Adrenal gland (tissue), 12 donors: Measurements from ENCODE around the gene IQCM. TPM values are rescaled to one million over a fixed set of nuclear protein-coding genes. Genes with fewer than 3 reads are reported as not detected.

ENCODE experiments used
- DNase-seq, 7 donors: peaks; one replicate each; pipeline ENCODE4 v3.0.0-alpha.2; 2019 to 2020
- H3K27ac ChIP-seq, 5 donors: fragments of 200-600 bp; sonication (generic) in 4 of 5; 1 replicate in 3 of 5; 2 replicates in 2 of 5; pipeline versions ENCODE4 v1.5.1 to v1.8.0; 2016 to 2020; ENCODE audit warnings: mild to moderate bottlenecking in 1 of 5
- H3K27me3 ChIP-seq: fragments of 200-600 bp; 2 replicates; pipeline ENCODE4 v1.8.0; 2021
- H3K36me3 ChIP-seq, 2 donors: fragments of 200-600 bp; replicated peaks in 1 of 2; 1 replicate in 1 of 2; 2 replicates in 1 of 2; pipeline versions ENCODE4 v1.5.1 to v1.8.0; 2018 to 2022
- H3K4me1 ChIP-seq, 2 donors: fragments of 200-600 bp; replicated peaks in 1 of 2; 1 replicate in 1 of 2; 2 replicates in 1 of 2; pipeline versions ENCODE4 v1.5.1 to v1.8.0; 2018 to 2021
- H3K4me3 ChIP-seq, 4 donors: fragments of 200-600 bp; sonication (generic) in 3 of 4; one replicate each; pipeline ENCODE4 v1.5.1; 2016 to 2018
- H3K9me3 ChIP-seq, 3 donors: fragments of 200-600 bp; sonication (generic) in 1 of 3; replicated peaks in 1 of 3; 1 replicate in 2 of 3; 2 replicates in 1 of 3; pipeline versions ENCODE4 v1.5.1 to v1.8.0; 2016 to 2021
- CTCF ChIP-seq, 6 experiments: fragments of 450-650 bp in 4 of 6; fragments of 200-600 bp in 2 of 6; sonication (generic) in 1 of 6; IDR thresholded peaks; 1 replicate in 5 of 6; 2 replicates in 1 of 6; pipeline versions ENCODE4 v1.5.1 to v1.8.0; 2016 to 2021; ENCODE audit warnings: antibody characterized with exemption in 6 of 6, mild to moderate bottlenecking in 2 of 6, moderate library complexity in 1 of 6
- POLR2A ChIP-seq, 2 donors: fragments of 450-650 bp; IDR thresholded peaks; one replicate each; pipeline ENCODE4 v1.6.1; 2017; ENCODE audit warnings: antibody characterized with exemption in 2 of 2, mild to moderate bottlenecking in 2 of 2, moderate library complexity in 1 of 2
- WGBS, 4 donors: extraction: QIAGEN DNeasy Blood & Tissue Kit in 2 of 4; methylation state at CpG; one replicate each; pipeline versions ENCODE4 v1.1.5 to v1.1.7; 2013 to 2017; 5-methylcytosine and 5-hydroxymethylcytosine counted together
- intact Hi-C, 2 donors: fragments of 100-400 bp; cut with DNase I; formaldehyde crosslinking; loops; one replicate each; pipeline versions ENCODE4 v1.14.1 to v1.15.0; 2022 to 2023
- polyA plus RNA-seq, 3 donors: library from polyadenylated mRNA; stranded (reverse); fragments of 200-250 nt in 2 of 3; fragments of 350-450 nt in 1 of 3; fragmentation: Illumina TruSeq in 1 of 3; extraction: RNeasy Lipid Tissue Mini Kit (QIAGEN cat#74804) in 1 of 3; gene quantifications; one replicate each; pipeline ENCODE4 v1.2.3, GENCODE V29; 2013 to 2014
- total RNA-seq, 9 donors: library from RNA; depleted of rRNA in 4 of 9; stranded (reverse); fragments of >200 nt in 4 of 9; fragments of 120-200 nt in 1 of 9; fragmentation: NEBNext Ultra II Directional in 1 of 9; extraction: Animal tissue kit (Norgen Biotek cat#: 25700) in 1 of 9; gene quantifications; one replicate each; pipeline versions ENCODE4 v1.1.0 to v1.2.4, GENCODE V29; 2013 to 2023
- donor health status: healthy with polysubstance abuse.
- donor health status: Bipolar disorder and iron deficiency.
- donor health status: DM: yes; HTN: yes; CAD: no.
- donor health status: DM: no; HTN: no; CAD: no.
- donor health status: DM: no; HTN: no; CAD: no.
- donor health status: DM: yes; HTN: yes; CAD: no.

The IQCM gene
- total and polyA plus RNA-seq, 12 donors, result not detected

DNA sequence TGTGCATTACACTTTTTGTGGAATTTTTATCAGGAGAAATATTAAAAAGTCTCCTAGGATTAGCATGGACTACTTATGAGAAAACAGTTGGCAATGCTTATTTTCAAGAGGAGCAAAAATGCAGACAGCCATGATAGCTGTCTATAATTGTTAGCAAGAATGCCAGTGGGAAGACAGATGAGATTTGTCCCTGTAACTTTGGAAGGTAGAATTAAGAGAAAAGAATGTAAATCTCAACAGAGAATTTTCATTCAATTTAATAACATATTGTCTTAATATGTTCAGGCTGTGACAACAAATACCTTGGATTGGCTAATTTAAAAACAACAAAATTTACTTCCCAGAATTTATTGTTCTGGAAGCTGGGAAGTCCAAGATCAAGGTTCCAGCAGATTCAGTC is 349.2 kb downstream of the IQCM start:
- Histone ChIP-seq H3K4me3 (no peak overlapping the region), H3K4me1 (no peaks in the 10 kb centered on the region), H3K27ac (no peak overlapping the region), H3K27me3 (no peaks in the 10 kb centered on the region), H3K9me3 (no peaks in the 10 kb centered on the region), H3K36me3 (no peaks in the 10 kb centered on the region)
- no peak for DNase-seq
- intact Hi-C loops, result no loop called here
- TF ChIP-seq POLR2A (IDR thresholded peaks at IDR 0.05), result no peak
- no peak for TF ChIP-seq CTCF (IDR thresholded peaks at IDR 0.05)

DNA sequence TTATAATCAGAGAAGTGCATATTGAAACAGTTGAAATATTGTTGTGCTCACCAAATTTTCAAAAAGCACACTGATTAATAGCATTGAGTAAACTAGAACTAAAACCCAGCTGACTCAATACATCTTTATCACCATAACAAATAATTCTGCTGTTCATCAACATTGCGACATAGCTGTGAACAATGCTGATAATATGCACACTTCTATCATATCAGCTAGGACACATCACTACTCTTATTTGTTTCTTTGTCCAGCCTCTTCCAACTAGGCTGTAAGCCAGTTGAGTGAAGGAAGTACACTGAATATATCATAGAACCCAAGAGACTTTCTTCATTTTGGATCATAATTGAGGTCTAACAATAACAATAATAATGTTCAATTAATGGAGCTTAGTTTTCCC is 349.7 kb downstream of the IQCM start:
- TF ChIP-seq CTCF (IDR thresholded peaks at IDR 0.05) (no peak), POLR2A (IDR thresholded peaks at IDR 0.05) (no peak)
- H3K27ac ChIP-seq, result no peak overlapping the region
- no peaks in the 10 kb centered on the region for H3K9me3 ChIP-seq
- WGBS, 4 donors, result 55 to 80% (median 57%) methylated on average over 1 of the region's 1 CpG
- H3K27me3 ChIP-seq, result no peaks in the 10 kb centered on the region
- H3K4me1 ChIP-seq, result no peaks in the 10 kb centered on the region
- DNase-seq, result no peak
- no peak overlapping the region for H3K4me3 ChIP-seq
- intact Hi-C loops, result no loop called here
- H3K36me3 ChIP-seq, result no peaks in the 10 kb centered on the region

DNA sequence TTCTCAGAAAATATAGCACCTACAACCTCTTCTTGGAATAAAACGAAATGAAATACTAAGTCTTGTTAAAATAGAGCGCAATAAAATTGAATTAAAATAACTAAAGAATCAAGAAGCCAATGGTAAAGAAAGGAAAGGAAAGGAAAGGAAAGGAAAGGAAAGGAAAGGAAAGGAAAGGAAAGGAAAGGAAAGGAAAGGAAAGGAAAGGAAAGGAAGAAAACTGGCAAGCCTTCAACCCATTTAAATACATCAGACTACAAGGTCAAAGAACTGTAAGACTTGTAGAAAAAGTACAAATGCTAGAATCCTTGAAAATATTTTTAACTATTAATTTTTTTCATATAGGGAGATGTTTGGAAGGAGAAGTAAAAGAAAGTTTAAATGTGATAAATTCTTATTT is 372.1 kb downstream of the IQCM start:
- H3K9me3 ChIP-seq, result no peaks in the 10 kb centered on the region
- TF ChIP-seq CTCF (IDR thresholded peaks at IDR 0.05) (no peak), POLR2A (IDR thresholded peaks at IDR 0.05) (no peak)
- no peak overlapping the region for H3K27ac ChIP-seq
- H3K4me3 ChIP-seq, result no peak overlapping the region
- 83 to 88% (median 86%) methylated on average over 2 of the region's 2 CpGs for WGBS, 4 donors
- H3K36me3 ChIP-seq, result no peaks in the 10 kb centered on the region
- H3K27me3 ChIP-seq, result no peaks in the 10 kb centered on the region
- DNase-seq, result no peak
- no peaks in the 10 kb centered on the region for H3K4me1 ChIP-seq
- intact Hi-C loops, result no loop called here

DNA sequence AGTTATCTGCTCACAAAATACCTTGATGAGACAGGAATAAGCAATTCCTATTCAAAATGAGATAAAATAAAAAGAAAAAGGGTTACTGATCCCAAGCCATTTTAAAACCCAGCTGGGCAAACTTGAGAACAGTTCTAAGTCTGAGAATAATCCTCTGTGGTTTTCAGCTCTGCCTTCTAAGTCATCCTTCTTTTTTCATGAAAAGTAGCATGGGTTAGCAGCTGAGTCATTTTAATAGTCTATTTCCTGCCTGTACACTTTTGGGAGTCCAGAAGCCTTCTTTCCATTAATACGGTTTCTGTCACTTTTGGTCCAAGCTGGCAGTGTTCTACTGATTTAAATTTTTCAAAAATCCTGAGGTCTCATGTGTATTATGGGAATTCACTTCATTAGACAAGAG is 374.3 kb downstream of the IQCM start:
- DNase-seq, result no peak
- intact Hi-C loops, result no loop called here
- no peaks in the 10 kb centered on the region for H3K36me3 ChIP-seq
- no peaks in the 10 kb centered on the region for H3K4me1 ChIP-seq
- no peak overlapping the region for H3K27ac ChIP-seq
- TF ChIP-seq CTCF (IDR thresholded peaks at IDR 0.05), result no peak
- TF ChIP-seq POLR2A (IDR thresholded peaks at IDR 0.05), result no peak
- H3K27me3 ChIP-seq, result no peaks in the 10 kb centered on the region
- WGBS, 4 donors, result 70 to 79% (median 76%) methylated on average over 1 of the region's 1 CpG
- no peaks in the 10 kb centered on the region for H3K9me3 ChIP-seq
- no peak overlapping the region for H3K4me3 ChIP-seq
